GM12864 (cell line): ENCODE data around the gene PSMB2.
A peak's percentile ranks its signal among the peaks of the same experiment; 100 is the strongest.
"Not testable (repeated sequence)": the region's sequence is repeated elsewhere in the genome, so short reads cannot be mapped to it uniquely, and the experiment has no call there.

Source experiments
- DNase-seq: peaks from one replicate; pipeline ENCODE4 v3.0.0-alpha.2; 2011; ENCODE audit warnings: low read depth
- H3K4me3 ChIP-seq: 2 replicates; pipeline ENCODE4 v1.5.1; 2011; ENCODE audit warnings: mild to moderate bottlenecking, low read depth, low read length, control low read depth
- CTCF ChIP-seq: IDR thresholded peaks from 2 replicates; pipeline ENCODE4 v1.5.1; 2011; ENCODE audit warnings: low read depth, mild to moderate bottlenecking, moderate library complexity, low read length, control low read depth, inconsistent platforms; ENCODE audit errors: missing control alignments

PSMB2 gene

GRCh38 chr1:35577071-35577998, 64.0 kb downstream of the PSMB2 start:
- no peak for TF ChIP-seq CTCF
- peak overlapping the region; percentile 49 for H3K4me3 ChIP-seq
- no peak for DNase-seq

DNA sequence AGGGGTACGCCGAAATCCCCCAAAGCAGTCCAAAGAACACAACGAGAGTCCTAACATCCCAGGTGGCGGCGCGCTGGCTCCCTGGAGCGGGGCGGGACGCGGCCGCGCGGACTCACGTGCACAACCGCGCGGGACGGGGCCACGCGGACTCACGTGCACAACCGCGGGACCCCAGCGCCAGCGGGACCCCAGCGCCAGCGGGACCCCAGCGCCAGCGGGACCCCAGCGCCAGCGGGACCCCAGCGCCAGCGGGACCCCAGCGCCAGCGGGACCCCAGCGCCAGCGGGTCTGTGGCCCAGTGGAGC, 64.6 kb downstream of the PSMB2 start:
- DNase-seq, H3K4me3 ChIP-seq: not testable (repeated sequence)

- H3K4me3 ChIP-seq: no peak overlapping the region
Measured at GRCh38 chr1:35576061-35576765, 65.1 kb downstream of the PSMB2 start.

DNA sequence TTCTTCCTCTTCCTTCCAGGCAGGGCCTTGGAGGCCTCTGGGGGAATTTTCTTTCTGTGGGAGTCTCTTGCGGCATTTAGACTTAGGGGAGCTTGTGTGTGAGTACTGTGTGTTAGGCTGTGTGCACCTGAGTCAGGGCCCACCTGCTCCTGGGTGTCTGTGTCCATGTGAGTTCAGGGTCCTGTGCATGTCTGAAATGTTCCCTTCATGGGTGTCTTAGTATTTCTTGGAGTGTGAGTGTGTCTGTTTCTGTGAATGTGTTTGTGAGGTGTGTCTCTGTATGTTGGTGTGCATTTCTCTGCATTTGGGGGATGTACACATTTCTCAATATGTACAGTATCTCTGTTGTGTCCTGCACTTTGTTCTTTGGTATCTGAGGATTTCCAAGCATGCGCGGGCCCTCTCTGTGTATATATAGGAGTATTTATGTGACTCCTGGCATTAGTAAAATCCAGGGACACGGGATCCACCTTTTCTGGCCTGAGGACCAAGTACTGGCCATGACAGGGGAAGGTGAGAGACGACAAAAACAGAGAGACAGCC, 65.8 kb downstream of the PSMB2 start:
- H3K4me3 ChIP-seq: no peak overlapping the region
- no peak for TF ChIP-seq CTCF
- DNase-seq: no peak

More at GRCh38 chr1:35576061-35576765, 65.1 kb downstream of the PSMB2 start:
- DNase-seq: no peak
- no peak for TF ChIP-seq CTCF

DNA sequence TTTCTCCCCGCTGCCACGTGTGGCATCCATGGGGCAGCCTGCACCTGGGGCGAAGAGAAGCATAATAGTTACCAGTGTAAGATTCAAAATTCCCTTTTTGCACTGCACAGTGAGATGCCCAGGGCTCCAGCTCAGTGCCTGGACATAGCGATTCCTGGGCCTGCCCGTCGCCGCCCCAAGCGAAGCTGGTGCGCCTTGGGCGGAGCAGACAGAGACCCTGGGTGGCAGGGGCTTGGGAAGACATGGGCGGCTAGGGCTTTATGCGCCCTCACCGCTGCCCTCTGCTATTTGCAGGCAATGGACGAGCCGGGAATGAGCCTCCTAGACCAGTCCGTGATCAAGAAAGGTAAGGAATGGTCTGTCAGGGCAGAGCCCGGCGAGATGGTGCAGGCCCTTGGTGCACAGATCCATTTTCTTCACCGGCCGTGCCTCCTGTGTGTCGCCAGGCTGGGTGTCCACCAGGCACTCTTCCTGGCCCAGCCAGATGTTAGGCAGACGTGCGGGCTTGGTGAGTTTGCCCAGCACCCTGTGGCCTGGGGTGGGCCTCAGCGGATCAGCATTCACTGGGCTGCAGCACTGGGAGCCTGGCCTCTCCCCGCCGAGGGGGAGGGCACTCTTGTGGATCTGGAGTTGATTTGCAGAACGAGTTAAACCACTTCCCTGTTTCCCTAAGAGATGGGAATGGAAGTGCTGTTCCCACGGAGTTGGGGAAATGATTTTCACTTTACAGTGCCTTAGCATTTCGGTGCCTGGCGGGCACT, 66.5 kb downstream of the PSMB2 start:
- TF ChIP-seq CTCF: no peak
- no peak for DNase-seq

GRCh38 chr1:35574125-35574654, 67.1 kb downstream of the PSMB2 start:
- no peak for TF ChIP-seq CTCF

More for the DNA sequence above, 66.5 kb downstream of the PSMB2 start:
- no peak overlapping the region for H3K4me3 ChIP-seq

More at GRCh38 chr1:35574125-35574654, 67.1 kb downstream of the PSMB2 start:
- H3K4me3 ChIP-seq: no peak overlapping the region
- DNase-seq: no peak
